ENCODE results near the gene PGPEP1. TPM values are rescaled to one million over a fixed set of nuclear protein-coding genes. Genes with fewer than 3 reads are reported as not detected.

Gene PGPEP1
- polyA plus RNA-seq, 1 donor from 2014 or later, result 5.9 TPM

DNA sequence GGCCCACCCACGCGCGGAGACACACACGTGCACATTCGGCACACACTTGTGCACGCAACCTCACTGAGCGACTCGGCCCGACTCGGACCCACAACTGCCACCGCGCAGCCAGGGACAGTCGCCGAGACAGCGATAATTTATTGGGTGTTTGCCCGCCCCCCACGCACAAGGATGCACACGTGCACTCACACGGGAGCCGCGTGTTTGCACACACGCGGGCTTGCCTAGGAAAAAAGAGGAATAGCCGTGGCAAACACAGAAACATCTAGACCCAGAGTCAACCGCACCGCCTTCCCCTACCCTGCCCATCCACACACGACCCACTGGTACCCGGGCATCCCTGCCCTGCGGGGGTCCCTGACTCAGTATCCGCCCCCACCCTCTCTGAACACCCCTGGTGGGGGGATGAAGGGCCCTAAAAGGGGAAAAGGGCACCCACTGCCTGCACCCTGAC is 77.7 kb downstream of the PGPEP1 start:
- Histone ChIP-seq H3K9ac (ENCODE audit: low read length) (peak overlapping the region; percentile 66), H3K9me3 (ENCODE audit: low read length) (no peaks in the 10 kb centered on the region), H3K4me3 (ENCODE audit: low read length) (peak overlapping the region; percentile 67), H3K9me2 (ENCODE audit: insufficient read depth, low read length) (no peaks in the 10 kb centered on the region), H3K36me3 (ENCODE audit: insufficient read depth, low read length) (no peaks in the 10 kb centered on the region), H2AFZ (ENCODE audit: low read depth, low read length) (no peak overlapping the region), H3K27me3 (ENCODE audit: insufficient read depth, low read depth, low read length) (no peaks in the 10 kb centered on the region), H3K4me2 (ENCODE audit: low read length) (no peak overlapping the region), H4K20me1 (ENCODE audit: insufficient read depth) (no peaks in the 10 kb centered on the region), H3F3A (ENCODE audit: insufficient read depth, low read length, poor library complexity, severe bottlenecking) (peaks cover 3% of the 10 kb centered on the region), H3K79me2 (replicated peaks; ENCODE audit: insufficient read depth, low read length) (peaks cover 23% of the 10 kb centered on the region), H3K27ac (ENCODE audit: low read length) (peak overlapping the region; percentile 77)
- TF ChIP-seq, protein P1, sequence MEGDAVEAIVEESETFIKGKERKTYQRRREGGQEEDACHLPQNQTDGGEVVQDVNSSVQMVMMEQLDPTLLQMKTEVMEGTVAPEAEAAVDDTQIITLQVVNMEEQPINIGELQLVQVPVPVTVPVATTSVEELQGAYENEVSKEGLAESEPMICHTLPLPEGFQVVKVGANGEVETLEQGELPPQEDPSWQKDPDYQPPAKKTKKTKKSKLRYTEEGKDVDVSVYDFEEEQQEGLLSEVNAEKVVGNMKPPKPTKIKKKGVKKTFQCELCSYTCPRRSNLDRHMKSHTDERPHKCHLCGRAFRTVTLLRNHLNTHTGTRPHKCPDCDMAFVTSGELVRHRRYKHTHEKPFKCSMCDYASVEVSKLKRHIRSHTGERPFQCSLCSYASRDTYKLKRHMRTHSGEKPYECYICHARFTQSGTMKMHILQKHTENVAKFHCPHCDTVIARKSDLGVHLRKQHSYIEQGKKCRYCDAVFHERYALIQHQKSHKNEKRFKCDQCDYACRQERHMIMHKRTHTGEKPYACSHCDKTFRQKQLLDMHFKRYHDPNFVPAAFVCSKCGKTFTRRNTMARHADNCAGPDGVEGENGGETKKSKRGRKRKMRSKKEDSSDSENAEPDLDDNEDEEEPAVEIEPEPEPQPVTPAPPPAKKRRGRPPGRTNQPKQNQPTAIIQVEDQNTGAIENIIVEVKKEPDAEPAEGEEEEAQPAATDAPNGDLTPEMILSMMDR (IDR thresholded peaks at IDR 0.05; ENCODE audit: poor library complexity, severe bottlenecking), result no peak
- no peak for TF ChIP-seq MXI1 (conservative IDR thresholded peaks at IDR 0.05; ENCODE audit: poor library complexity, severe bottlenecking)
- no peak for TF ChIP-seq EZH2 (IDR thresholded peaks at IDR 0.05; ENCODE audit: borderline replicate concordance, insufficient read depth, low read length, poor library complexity, severe bottlenecking)
- TF ChIP-seq EP300 (conservative IDR thresholded peaks at IDR 0.05; ENCODE audit: poor library complexity, severe bottlenecking), result no peak
- no peak for TF ChIP-seq TAF1 (IDR thresholded peaks at IDR 0.05; ENCODE audit: low read depth)
- no peak for TF ChIP-seq POLR2AphosphoS5 (IDR thresholded peaks at IDR 0.05)
- no peak for TF ChIP-seq RAD21 (conservative IDR thresholded peaks at IDR 0.05)
- TF ChIP-seq REST (IDR thresholded peaks at IDR 0.05; ENCODE audit: borderline replicate concordance), result no peak
- no peak for TF ChIP-seq SMC3 (conservative IDR thresholded peaks at IDR 0.05; ENCODE audit: poor library complexity)

GRCh38 chr19:18418483-18419194 is 78.2 kb downstream of the PGPEP1 start:
- peak overlapping the region; percentile 67 for H3K4me3 ChIP-seq (ENCODE audit: low read length)
- H3K9me2 ChIP-seq (ENCODE audit: insufficient read depth, low read length), result no peaks in the 10 kb centered on the region
- H3K9ac ChIP-seq (ENCODE audit: low read length), result peak overlapping the region; percentile 66
- peak overlapping the region; percentile 45 for H2AFZ ChIP-seq (ENCODE audit: low read depth, low read length)
- H4K20me1 ChIP-seq (ENCODE audit: insufficient read depth), result no peaks in the 10 kb centered on the region
- peak overlapping the region; percentile 35 for H3K4me2 ChIP-seq (ENCODE audit: low read length)
- TF ChIP-seq SMC3 (conservative IDR thresholded peaks at IDR 0.05; ENCODE audit: poor library complexity) (no peak), POLR2AphosphoS5 (IDR thresholded peaks at IDR 0.05) (no peak), REST (IDR thresholded peaks at IDR 0.05; ENCODE audit: borderline replicate concordance) (no peak), RAD21 (conservative IDR thresholded peaks at IDR 0.05) (no peak), MXI1 (conservative IDR thresholded peaks at IDR 0.05; ENCODE audit: poor library complexity, severe bottlenecking) (no peak), TAF1 (IDR thresholded peaks at IDR 0.05; ENCODE audit: low read depth) (no peak), EP300 (conservative IDR thresholded peaks at IDR 0.05; ENCODE audit: poor library complexity, severe bottlenecking) (no peak), EZH2 (IDR thresholded peaks at IDR 0.05; ENCODE audit: borderline replicate concordance, insufficient read depth, low read length, poor library complexity, severe bottlenecking) (no peak)
- TF ChIP-seq, protein P1 (IDR thresholded peaks at IDR 0.05; ENCODE audit: poor library complexity, severe bottlenecking), result no peak
- peak overlapping the region; percentile 77 for H3K27ac ChIP-seq (ENCODE audit: low read length)
- no peaks in the 10 kb centered on the region for H3K36me3 ChIP-seq (ENCODE audit: insufficient read depth, low read length)
- peaks cover 3% of the 10 kb centered on the region for H3F3A ChIP-seq (ENCODE audit: insufficient read depth, low read length, poor library complexity, severe bottlenecking)
- no peaks in the 10 kb centered on the region for H3K9me3 ChIP-seq (ENCODE audit: low read length)
- no peaks in the 10 kb centered on the region for H3K27me3 ChIP-seq (ENCODE audit: insufficient read depth, low read depth, low read length)
- peaks cover 23% of the 10 kb centered on the region for H3K79me2 ChIP-seq (replicated peaks; ENCODE audit: insufficient read depth, low read length)

All from neural cell (in vitro differentiated cells).